22Rv1 (cell line): Measurements from ENCODE around the gene ZNF860.

Experiments
- H3K27ac ChIP-seq: fragments of 450-650 bp; 2 replicates; pipeline ENCODE4 v1.5.1; 2017
- CTCF ChIP-seq: fragments of 450-650 bp; IDR thresholded peaks from 2 replicates; pipeline ENCODE4 v1.5.1; 2017; ENCODE audit warnings: mild to moderate bottlenecking
- ZFX ChIP-seq: fragments of 450-650 bp; IDR thresholded peaks from 2 replicates; pipeline ENCODE4 v1.6.1; 2017; ENCODE audit warnings: antibody characterized with exemption, borderline replicate concordance

ZNF860 gene

GRCh38 chr3:31953636-31954035, 27.9 kb upstream of the ZNF860 start:
- H3K27ac ChIP-seq, result no peak overlapping the region

GRCh38 chr3:31955581-31955980, 26.0 kb upstream of the ZNF860 start:
- no peak for TF ChIP-seq CTCF
- no peak for TF ChIP-seq ZFX
- H3K27ac ChIP-seq, result no peak overlapping the region

More at GRCh38 chr3:31953636-31954035, 27.9 kb upstream of the ZNF860 start:
- TF ChIP-seq CTCF, result no peak
- TF ChIP-seq ZFX, result no peak

DNA sequence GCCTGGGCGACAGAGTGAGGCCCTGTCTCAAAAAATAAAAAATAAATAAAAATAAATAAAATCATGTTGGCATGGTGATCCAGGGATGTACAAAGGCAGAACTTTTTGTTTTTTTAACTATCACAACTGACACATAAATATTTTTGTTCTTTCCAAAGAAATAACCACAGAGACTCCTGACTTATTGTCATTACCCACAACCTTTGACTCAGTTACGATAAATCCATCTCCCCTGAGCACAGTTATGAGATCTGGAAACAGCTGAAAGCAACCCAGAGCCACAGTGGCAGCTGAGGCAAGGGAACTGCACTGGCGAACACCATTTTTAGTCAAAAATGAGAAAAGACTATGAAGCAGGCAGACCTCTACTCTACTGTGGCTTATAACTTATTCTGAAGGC, 24.4 kb upstream of the ZNF860 start:
- no peak overlapping the region for H3K27ac ChIP-seq
- TF ChIP-seq CTCF (no peak), ZFX (no peak)

GRCh38 chr3:31958701-31959152, 22.8 kb upstream of the ZNF860 start:
- H3K27ac ChIP-seq, result peak overlapping the region; percentile 62
- TF ChIP-seq CTCF (no peak), ZFX (no peak)

DNA sequence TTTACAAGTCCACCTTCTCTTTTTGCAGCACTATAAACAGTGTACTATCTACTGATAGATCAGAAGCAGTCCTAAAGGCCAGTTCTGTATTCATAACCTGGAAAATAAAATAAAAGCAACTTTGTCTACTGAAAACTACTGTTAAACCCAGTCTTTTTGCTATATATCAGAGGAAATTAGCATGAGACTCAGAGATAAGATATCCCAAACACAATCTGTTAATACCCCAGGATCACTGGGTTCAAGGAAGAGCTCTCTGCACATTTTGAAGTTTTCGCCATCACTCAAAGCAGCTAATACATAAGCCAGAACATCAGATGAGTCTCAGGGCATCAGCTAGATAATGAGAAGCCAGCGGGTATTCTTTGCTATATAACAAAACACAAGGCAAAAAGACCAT, 22.3 kb upstream of the ZNF860 start:
- peak overlapping the region; percentile 62 for H3K27ac ChIP-seq
- no peak for TF ChIP-seq CTCF
- no peak for TF ChIP-seq ZFX

- TF ChIP-seq CTCF (no peak), ZFX (no peak)
- no peak overlapping the region for H3K27ac ChIP-seq
Observed at GRCh38 chr3:31959951-31960792, 21.4 kb upstream of the ZNF860 start.

- no peak overlapping the region for H3K27ac ChIP-seq
- TF ChIP-seq CTCF (no peak), ZFX (no peak)
Observed at GRCh38 chr3:31960793-31961431, 20.6 kb upstream of the ZNF860 start.
